Stimulated activated CD4-positive, alpha-beta T cell treated with anti-CD3 and anti-CD28 coated beads, Interleukin-1b, Interleukin-23, amount 100 ng/mL, for 24 hours (primary cell): ENCODE data around the gene SYMPK.
A peak's percentile ranks its signal among the peaks of the same experiment; 100 is the strongest.

ENCODE experiments used
- DNase-seq, 4 experiments: peaks; one replicate each; pipeline ENCODE4 v3.0.0-alpha.2; 2020; ENCODE audit warnings: low read depth in 4 of 4, low spot score in 1 of 4

SYMPK gene

DNA sequence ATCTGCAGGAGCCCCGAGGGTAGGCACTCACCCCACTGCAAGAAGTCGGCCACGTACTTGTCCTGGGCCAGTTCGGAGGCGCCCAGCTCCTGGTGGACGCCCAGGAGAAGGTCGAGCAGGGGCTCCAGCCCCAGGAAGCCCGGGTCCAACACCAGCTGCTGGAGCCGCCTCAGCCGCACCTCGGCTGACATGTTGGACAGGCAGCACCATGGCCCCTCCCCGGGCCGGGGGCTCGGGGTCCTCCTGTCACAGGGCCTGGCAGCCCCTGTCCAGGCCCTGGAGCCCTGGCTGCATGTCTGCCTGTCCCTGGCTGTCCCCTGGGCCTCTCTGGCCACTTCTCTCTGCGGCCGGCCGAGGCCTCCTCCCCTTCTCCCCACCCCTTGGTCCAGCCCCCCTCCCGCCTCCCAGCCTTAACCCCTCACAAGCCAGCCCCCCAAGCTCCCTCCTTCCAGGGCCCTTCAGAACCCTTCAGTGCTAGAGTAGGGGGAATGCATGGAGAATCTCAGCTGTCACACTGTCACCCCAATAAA, 80.7 kb downstream of the SYMPK start, which contains the start of gene DMPK:
TSS of gene DMPK (minus strand) at position 329 of the 530 bp plus-strand sequence. CDS start at position 191, 138 bp downstream.
- no peak for DNase-seq

DNA sequence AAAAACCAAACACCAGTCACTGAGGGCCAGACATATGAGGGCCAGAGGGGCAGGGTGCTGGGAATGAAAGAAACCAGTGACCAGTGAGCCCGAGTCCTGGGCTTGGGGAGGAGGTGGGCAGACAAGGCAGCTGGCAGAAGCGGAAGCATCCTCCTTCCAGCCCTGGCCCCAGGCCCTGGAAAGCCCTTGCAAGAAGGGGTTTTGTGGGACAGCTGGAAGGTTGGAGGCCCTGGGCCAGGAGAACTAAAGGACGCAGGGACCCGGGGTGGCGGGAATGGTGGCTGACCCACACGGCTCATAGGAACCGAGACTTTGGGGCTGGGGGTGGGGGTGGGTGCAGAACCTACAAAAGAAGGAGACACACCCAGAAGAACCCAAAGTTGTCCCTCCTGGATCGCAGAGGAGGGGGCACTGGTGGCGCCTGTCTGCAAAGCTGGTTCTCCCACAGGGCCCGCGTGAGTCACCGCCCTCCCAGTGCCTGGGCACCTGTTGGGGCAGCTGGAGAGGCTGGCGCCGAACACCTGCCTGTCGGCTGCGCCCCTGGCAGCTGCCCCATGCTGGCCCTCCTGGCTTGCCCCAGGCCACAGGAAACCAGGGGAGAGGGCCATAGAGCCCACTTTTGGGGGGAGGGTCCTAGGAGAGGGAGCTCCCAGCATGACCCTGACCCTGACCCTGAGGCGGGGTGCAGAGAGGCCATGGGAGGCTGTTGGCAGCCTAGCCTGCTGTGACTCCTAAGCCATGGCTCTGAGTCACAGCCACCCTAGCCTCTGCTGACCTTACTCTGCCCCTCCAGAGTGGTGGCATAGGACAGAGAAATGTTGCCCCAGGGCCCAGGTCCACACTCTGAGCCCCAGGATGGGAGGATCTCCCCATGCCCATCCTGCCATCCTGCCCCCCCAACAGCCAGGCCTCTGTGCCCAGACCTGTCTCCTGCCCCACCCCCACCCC, 81.5 kb downstream of the SYMPK start:
- no peak for DNase-seq

DNA sequence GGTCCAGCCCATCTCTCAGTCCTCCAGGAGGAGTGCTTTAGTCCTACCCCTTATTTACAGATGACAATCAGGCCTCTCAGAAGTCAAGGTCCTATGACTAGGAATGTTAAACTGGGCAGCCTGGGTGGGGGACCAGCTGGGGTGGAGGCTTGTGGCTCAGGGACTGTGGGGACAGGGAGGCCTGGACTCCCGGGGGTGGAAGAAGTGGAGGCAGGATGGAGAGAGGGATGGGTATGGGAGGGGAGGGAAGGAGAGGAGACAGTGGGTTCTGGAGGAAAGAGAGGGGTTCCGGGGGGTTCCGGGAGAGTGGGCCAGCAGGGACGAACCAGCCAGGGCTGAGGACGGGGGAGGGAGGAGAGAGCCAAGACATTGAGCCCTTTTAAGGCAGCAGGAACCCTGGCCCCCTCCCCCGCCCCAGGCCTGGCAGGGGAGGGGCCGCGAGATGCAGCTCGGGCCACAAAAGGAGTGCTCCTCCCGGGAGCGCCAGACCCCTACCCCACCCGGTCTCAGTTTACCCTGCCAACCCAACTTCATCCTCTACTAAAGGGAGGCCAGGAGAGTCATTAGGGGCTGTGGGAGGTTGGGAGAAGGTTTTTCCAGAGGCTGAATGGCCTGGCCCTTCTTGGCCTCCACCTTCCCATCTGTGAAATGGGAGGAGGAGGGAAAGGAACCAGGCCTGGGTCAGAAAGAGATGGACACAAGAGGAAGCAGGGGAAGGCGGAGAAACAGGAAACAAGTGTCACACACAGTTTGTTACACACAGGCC, 82.3 kb downstream of the SYMPK start:
- no peak for DNase-seq

DNA sequence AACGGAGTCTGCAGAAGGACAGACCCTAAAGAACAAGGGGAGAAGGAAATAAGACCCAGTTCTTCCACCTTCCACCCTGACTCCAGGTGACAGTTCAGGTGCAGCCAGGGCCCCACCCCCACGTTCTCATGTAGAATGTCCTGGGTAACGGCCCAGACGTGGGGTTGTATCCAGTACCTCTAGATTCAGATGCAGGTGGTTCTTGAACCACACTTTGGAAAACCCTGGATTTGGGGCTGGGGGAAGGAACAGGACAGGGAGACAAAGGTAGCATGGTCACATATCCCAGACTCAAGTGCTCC, 82.8 kb downstream of the SYMPK start:
- DNase-seq, result no peak

DNA sequence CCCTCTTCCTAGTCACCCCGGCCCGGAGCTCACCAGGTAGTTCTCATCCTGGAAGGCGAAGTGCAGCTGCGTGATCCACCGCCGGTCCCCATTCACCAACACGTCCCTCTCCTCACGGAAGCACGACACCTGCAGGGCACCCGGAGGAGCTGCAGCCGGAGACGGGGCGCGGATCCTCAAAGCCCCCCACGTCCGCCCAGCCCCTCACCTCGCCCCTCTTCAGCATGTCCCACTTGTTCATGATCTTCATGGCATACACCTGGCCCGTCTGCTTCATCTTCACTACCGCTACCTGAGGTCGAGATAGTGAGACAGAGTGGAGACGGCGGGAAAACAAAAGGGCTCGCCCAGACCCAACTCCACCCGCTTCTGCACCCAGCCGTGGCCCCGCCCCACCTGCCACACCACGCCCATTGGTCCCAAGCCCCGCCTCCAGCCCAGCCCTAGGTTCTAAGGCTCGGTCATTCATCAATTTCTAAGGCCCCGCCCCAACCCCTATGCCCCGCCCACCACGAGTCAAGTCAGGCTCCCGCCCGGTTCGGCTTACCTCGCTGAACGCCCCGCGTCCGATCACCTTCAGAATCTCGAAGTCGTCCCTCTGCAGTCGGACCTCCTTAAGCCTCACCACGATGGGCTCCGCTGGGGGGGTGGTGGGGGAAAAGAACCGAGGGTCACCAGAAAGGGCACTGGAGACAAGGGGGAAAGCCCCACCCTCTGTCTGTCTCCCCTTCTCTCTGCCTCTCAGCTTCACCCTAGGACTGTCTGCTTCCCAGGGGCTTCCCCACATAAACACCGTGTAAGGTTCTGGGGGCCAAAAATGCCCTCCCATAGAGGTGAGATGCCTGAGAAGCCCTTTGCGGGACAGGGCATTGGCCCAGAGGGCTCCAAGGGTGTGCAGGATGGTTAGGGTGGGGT, 83.5 kb downstream of the SYMPK start:
- DNase-seq, result peak; percentile 81 to 94 (median 85)

DNA sequence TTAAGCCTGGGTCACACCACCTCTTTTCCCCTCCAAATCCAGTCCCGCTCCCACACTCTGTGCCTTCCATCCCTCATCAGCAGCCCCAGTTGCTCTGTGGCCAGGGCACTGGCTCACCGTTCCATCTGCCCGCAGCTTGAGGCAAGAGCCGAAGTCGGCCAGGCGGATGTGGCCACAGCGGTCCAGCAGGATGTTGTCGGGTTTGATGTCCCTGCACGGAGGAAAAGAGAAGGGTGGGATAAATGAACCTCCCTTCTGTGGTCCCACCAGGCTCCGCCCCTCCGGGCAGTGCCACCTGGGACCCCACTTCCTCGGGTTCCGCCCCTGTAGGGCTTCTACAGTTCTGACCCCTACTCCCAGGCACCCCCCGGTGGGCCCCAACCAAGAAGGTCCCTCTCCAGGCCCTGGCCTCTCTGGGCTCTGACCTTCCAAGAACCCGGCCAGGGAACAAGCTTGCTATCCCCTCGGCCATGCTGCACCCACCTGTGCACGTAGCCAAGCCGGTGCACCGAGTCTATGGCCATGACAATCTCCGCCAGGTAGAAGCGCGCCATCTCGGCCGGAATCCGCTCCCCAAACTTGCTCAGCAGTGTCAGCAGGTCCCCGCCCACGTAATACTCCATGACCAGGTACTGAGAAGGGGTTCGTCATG, 84.8 kb downstream of the SYMPK start:
- DNase-seq, result no peak

DNA sequence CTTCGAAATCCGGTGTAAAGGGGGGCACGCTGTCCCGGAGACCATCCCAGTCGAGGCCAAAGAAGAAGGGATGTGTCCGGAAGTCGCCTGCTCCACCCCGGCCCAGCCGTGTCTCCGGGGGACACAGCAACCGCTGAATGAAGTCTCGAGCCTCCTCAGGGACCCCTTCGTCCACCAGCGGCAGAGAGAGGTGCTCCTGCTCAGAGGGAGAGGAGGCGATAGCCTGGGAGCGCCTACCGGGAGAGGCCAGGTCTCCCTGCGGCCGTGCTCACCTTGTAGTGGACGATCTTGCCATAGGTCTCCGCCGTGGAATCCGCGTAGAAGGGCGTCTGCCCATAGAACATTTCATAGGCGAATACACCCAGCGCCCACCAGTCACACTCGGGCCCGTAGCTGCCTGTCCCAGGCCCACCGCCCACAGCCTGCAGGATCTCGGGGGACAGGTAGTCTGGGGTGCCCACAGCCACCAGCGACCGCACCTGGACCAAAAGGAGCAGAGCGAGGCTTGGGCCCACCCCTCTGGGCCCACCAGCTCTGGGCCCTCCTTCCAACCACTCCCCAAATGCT, 85.5 kb downstream of the SYMPK start:
- DNase-seq, result no peak

DNA sequence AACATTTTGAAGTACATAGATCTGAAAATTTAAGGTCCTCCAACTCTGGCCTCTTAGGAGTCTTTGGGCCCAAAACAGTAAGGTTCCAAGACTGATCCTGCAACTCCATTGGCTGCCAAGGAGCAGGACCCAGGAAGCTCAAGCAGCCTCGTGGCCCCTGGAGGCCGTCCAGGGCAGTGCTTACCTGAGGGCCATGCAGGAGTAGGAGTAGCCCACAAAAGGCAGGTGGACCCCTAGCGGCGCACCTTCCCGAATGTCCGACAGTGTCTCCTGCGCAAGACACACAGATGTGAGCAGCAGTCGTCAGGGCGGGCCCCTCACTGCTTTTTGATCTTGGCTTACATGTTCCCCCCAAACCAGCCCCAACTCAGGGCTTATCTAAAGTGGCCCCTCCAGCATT, 88.2 kb downstream of the SYMPK start:
- no peak for DNase-seq

DNA sequence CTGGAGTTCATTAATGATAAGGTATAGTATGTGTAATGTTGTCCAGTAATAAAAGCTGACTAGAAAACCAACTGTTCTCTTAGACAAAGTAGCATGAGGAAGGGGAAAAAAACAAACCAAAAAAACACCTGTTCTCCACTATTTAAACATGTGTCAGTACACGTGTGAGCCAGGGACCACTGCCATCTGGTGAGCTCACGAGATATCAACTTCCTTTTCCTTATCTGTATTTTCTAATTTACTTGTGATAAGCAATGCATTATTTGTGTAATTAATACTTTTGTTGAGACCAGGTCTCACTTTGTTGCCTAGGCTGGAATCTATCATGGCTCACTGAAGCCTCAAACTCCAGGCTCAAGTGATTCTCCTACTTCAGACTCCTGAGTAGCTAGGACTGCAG, 89.6 kb downstream of the SYMPK start:
- DNase-seq, result no peak

DNA sequence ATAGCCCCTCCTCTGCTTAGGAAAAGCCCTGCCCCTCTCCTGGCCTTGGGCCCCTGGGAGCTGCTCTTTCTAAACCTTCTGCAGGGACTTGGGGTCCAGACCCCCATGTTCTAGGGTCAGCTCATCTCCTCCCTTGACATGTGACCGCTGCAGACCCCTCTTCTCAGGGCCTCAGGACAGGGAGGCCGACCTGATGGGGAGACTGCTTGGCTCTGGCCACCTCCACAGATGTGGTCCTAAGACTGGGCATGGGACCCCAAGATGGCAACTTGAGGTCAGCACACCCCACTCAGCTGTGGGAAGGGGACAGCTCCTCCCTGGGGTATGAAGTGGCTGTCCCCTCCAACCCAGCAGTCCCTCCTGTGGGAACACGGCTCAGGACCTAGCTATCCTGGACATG, 90.0 kb downstream of the SYMPK start:
- DNase-seq, result no peak

DNA sequence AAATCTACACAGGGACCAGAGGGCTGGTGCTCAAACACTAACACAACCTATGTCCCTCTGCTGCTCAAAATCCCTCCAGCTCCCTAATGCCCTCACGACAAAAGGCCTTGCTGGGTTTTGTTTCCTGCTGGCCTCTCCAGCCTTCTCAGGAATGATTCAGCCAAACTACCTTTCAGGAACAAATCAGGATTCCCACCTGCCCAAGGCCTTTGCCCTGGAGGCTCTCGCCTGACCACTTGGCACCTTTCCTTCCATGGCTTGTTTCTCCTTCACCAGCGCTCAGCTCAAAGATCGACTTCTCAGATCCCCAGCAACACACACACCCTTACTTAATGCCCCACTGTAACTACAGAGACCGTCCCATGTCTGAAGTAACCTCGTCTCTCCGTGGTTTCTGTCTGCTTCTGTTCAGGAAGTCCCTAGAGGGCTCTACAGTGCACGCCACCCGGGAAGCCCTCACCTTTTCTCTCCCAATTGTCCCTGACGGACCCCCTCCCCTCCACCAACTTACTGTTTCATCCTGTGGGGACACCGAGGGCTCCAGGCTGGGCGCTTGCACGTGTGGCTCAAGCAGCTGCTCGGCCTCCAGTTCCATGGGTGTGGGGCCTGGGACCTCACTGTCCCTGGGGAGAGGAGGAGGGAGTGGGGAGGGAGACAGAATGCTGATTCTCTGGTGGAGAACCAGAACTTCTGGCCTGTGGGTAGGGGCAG, 90.7 kb downstream of the SYMPK start:
- DNase-seq, result no peak

DNA sequence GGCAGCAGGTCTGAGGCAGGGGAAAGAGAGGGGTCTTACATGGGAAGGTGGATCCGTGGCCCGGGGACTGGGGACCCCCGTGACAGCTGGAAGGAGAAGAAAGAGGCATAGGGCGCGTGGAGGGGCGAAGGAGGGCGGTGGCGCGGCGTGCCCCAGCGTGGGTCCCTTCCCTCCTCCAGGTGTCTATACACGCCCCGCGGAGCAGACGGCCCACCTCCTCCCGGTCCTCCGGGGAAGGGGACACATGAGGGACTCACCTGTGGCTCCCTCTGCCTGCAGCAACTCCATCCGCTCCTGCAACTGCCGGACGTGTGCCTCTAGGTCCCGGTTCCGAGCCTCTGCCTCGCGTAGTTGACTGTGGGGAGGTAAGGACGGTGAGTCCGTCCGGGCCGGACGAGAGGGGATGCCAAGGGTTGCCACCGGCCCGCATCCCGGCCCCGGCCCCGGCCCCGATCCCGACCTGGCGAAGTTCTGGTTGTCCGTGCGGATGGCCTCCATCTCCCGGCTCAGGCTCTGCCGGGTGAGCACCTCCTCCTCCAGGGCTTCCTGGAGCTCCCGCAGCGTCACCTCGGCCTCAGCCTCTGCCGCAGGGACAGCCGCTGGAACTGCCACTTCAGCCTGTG, 91.5 kb downstream of the SYMPK start:
- DNase-seq, result no peak

DNA sequence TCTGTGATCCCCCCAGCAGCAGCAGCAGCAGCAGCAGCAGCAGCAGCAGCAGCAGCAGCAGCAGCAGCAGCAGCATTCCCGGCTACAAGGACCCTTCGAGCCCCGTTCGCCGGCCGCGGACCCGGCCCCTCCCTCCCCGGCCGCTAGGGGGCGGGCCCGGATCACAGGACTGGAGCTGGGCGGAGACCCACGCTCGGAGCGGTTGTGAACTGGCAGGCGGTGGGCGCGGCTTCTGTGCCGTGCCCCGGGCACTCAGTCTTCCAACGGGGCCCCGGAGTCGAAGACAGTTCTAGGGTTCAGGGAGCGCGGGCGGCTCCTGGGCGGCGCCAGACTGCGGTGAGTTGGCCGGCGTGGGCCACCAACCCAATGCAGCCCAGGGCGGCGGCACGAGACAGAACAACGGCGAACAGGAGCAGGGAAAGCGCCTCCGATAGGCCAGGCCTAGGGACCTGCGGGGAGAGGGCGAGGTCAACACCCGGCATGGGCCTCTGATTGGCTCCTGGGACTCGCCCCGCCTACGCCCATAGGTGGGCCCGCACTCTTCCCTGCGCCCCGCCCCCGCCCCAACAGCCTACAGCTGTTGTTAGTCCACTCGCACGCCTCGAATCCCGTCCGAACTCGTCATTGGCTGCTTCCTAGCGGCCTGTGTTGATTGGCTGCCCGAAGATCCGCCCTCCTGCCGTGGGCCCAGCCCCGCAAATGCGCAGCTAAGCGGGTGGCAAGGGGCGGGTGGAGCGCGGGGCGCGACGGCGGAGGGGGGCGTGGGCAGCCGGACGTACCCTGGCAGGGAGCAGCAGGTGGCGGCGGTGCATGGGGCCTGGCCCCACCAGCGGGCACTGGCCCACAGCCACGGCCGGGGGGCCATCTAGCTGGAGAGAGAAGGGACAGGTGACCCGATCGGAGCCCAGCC, 92.5 kb downstream of the SYMPK start:
- peak; percentile 79 to 86 (median 81) for DNase-seq

DNA sequence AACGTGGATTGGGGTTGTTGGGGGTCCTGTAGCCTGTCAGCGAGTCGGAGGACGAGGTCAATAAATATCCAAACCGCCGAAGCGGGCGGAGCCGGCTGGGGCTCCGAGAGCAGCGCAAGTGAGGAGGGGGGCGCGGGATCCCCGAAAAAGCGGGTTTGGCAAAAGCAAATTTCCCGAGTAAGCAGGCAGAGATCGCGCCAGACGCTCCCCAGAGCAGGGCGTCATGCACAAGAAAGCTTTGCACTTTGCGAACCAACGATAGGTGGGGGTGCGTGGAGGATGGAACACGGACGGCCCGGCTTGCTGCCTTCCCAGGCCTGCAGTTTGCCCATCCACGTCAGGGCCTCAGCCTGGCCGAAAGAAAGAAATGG, 93.1 kb downstream of the SYMPK start:
- DNase-seq, result no peak

DNA sequence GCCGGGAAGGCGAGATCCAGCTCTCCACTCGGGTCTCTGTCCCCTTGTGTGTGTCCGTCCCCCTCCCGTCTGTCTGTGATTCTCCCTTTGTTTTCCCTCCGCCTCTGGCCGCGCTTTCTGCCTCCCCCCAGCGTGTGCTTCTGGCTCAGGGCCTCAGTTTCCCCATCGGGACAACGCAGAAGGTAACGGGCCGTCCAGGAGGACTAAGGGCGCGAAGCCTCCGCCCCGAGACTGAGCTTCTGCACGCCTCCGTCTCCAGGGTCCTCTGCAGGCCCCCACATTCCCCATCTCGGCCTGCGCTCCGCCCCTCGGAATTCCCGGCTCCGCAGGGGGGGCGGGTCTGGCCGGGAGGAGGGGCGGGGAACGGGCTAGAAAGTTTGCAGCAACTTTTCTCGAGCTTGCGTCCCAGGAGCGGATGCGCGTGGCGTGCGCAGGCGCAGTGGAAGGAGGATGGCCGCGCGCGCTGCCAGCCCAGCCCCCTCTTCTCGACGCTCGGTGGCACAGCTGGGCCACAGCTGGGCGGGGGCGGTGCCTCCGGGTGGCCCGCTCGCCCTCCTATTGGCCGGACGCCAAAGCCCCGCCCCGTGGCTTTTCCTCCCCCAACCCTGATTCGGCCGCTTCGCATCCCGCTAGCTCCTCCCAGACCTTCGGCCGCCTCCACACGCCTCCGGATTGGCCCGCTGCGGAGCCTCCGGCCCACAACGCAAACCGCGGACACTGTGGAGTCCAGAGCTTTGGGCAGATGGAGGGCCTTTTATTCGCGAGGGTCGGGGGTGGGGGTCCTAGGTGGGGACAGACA, 93.8 kb downstream of the SYMPK start, which contains the start of gene SIX5:
TSS of gene SIX5 (minus strand) at position 269 of the 799 bp plus-strand sequence. CDS start 408 bp downstream, outside the sequence.
- DNase-seq, result peak; percentile 82 to 96 (median 89)

DNA sequence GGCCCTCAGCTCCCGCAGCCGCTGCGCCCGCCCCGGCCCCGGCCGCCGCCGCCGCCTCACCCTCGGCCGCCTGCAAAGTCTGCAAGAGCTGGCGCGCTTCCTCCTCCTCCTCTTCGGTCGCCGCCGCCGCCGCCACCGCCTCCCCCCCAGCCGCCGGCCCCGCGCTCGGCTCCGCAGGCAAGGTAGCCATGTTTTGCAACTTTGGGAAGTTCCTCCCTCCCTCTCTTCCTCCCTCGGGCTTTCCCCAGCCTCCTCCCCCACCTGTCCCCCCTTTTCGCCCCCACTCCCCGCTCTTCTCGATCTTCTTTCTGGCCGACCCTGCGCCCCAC, 94.3 kb downstream of the SYMPK start:
- no peak for DNase-seq
